HG03460 (cell line): ENCODE measurements around the gene PTTG1IP.
"Not testable (repeated sequence)": the region's sequence is repeated elsewhere in the genome, so short reads cannot be mapped to it uniquely, and the experiment has no call there.

ENCODE experiments used
- ATAC-seq: cut with Tn5 transposase; IDR thresholded peaks from one replicate; pipeline ENCODE4 v1.9.1; 2021; ENCODE audit not compliant: unreplicated experiment

PTTG1IP gene

DNA sequence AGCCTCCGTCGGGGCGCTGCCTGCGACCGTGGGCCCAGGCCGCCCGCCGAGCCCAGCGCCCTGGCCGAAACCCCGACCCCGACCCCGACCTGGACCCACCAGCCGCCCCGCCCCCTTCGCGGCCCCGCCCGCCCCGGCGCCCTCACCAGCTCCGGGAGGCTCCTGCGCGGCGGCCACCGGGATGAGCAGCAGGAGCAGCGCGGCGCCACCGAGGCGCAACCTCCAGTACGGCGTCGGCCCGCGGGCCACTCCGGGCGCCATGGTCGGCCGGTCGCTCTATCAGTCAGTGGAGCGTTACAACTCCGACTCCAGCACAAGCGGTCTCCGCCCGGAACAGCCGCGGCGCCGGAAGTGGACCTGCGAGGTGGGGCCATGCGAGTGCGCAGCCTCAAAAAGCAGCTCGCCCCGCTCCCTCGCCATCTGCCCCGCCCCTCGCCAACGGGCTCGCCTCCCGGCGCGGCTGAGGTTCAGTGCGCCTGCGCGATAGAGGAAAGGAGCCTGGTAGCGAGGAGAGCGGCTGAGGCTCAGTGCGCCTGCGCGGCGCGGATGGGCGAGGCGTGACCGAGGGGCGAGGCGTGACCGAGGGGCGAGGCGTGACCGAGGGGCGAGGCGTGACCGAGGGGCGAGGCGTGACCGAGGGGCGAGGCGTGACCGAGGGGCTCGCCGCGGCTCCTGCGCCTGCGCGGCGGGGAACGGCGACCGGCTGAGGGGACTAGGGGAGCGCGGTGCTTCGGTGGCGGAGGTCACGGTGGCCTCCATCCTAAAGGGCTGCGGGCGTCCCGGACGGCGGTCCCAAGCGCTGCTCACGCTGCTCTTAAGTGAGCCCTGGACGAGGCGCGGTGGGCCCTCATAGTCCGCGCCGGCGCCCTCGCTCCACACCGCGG, at the start of gene PTTG1IP:
TSS of gene PTTG1IP (minus strand) at position 335 of the 884 bp plus-strand sequence. CDS start at position 261, 74 bp downstream.
- ATAC-seq: peak; percentile 63

DNA sequence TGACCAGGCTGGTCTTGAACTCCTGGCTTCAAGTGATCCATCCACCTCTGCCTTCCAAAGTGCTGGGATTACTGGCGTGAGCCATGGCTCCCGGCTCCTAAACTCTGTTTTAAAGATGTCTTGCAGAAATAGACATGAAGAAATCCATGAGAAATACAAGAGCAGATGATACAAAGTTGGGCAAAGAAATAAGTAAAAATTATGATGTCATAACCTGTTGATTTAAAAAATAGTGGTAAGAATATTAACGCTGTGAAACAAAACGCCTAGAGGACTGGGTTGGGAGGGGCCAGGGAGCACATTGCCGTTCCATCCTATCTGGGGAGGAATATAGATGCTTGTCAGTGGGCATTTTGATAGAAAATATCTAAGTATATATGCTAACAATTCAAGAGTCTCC, 48.4 kb upstream of the PTTG1IP start:
- ATAC-seq: no peak

- peak; percentile 65 for ATAC-seq
Measured at GRCh38 chr21:44920694-44921604, 47.5 kb upstream of the PTTG1IP start, which contains the start of gene ITGB2. TSS of gene ITGB2 (minus strand) at chr21:44920899. CDS start at chr21:44910782, 10,117 bp downstream.

- ATAC-seq: no peak
Measured at GRCh38 chr21:44919913-44920693, 46.6 kb upstream of the PTTG1IP start.

DNA sequence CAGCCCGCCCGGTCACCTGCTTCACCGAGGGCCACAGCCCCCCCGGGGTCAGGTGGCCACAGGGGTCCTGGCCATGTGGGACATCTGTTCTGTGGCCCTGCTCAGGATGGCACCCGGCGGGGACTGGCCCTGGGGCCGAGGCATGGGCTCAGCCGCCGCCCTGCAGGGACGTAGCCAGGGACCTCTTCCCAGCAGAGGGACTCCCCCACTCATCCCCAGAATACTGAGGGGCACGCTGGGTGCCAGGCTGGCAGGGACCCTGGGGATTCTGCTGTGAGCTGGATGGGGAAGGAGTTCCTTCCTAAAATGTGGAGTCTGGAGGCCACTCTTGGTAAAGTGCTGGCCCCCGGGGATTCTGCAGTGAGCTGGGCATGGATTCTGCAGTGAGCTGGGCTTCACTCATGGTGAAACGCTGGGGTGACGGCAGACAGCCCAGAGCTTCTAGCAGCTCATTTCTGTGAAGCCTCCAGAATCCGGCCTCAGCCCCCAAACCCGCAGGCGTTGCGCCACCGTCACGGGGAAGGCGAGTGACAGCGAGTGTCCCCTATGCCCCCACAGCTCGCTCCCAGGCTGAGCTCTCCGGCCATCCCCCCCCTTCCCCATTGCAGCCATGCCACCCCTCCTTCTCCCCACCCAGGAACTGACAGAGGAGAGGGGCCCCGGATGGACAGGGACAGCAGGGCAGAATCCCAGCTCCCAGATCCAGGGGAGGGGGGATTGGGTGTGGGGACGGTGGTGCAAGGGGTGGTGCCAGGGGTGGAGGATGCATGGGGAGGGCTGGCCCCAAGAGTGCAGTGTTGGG, 45.8 kb upstream of the PTTG1IP start:
- ATAC-seq: no peak

DNA sequence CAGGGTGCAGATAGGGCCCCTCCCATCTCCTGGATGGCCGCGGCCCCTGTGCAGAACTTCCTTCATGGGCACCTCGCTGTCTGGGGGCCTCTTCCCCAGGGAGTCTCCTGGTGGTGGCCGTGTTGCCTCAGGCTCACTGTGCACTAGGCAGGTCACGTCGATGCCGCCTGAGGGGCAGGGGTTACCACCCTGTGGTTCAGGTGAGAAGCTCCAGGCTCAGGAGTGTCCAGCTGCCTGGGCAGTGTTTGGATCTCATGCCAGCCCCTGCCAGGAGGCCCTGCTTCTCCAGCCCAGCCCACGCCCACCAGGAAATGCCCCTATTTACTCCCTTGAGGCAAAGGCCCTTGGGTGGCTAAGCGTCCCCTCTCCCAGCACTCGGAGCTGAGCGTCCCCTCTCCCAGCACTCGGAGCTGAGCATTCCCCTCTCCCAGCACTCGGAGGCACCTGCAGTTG, 45.1 kb upstream of the PTTG1IP start:
- no peak for ATAC-seq

DNA sequence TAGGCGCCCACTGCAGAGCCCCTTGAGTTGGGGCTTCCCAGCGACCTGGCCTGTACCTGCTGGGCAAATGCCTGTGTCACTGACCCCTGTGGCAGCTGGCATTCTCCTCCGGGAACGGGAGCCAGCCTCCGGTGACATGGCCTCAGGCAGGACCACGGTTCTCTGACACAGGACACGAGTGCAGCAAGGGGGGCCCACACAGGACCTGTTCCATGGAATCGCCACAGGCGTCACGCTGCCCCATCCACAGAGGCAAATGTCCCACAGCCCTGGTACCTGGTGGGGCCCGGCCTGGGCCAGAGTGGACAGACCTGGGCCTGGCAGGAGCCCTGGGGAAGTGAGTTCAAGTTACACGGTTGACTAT, 44.6 kb upstream of the PTTG1IP start:
- no peak for ATAC-seq

GRCh38 chr21:44917446-44918106, 44.1 kb upstream of the PTTG1IP start:
- no peak for ATAC-seq

DNA sequence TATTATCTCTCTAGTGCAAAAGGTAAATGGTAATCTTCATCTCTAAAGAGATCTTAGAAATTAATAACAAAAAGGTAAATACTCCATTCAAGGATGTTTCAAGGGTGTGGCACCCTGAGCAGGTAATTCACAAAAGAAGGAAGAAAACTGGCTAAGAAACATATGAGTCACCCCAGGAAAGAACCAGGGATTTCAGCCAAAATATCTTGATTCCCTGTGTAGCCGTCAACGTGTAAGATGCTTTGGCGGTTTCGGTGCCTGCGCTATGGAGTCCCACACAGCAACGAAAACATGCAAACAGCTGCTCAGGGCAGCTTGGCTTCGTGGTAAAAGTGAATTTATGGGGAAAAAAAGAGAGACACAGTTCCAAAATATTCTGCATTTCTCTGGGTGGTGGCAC, 43.5 kb upstream of the PTTG1IP start:
- no peak for ATAC-seq

DNA sequence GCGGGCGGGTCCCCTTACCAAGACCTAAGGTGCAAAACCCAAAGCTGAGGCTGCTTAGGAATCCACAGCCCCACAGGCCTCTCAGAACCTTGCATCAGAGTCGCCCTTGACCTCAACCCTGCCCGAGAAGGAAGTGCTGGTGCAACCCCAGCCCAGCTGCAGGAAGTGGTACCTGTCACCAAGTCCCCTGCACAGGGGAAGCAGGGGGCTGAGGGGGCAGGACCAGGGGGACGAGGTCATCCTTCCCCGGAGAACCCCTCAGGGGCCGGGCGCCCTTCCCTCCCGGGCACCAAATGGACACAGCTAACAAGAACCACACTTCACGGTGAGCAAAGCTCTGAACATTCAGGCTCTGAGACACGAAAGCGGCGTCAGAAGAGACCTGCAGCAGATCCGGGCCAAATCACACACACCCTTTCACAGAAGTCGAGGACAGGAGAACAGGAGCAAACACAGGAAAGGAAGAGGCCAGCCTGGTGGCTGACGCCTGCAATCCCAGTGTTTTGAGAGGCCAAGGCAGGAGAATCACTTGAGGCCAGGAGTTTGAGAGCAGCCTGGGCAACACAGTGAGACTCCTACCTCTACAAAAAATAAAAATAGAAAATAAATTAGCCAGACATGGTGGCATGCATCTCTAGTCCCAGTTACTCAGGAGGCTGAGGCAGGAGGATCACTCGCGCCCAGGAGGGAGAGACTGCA, 40.8 kb upstream of the PTTG1IP start:
- ATAC-seq: peak; percentile 79

- no peak for ATAC-seq
Measured at GRCh38 chr21:44913425-44914175, 40.1 kb upstream of the PTTG1IP start.

DNA sequence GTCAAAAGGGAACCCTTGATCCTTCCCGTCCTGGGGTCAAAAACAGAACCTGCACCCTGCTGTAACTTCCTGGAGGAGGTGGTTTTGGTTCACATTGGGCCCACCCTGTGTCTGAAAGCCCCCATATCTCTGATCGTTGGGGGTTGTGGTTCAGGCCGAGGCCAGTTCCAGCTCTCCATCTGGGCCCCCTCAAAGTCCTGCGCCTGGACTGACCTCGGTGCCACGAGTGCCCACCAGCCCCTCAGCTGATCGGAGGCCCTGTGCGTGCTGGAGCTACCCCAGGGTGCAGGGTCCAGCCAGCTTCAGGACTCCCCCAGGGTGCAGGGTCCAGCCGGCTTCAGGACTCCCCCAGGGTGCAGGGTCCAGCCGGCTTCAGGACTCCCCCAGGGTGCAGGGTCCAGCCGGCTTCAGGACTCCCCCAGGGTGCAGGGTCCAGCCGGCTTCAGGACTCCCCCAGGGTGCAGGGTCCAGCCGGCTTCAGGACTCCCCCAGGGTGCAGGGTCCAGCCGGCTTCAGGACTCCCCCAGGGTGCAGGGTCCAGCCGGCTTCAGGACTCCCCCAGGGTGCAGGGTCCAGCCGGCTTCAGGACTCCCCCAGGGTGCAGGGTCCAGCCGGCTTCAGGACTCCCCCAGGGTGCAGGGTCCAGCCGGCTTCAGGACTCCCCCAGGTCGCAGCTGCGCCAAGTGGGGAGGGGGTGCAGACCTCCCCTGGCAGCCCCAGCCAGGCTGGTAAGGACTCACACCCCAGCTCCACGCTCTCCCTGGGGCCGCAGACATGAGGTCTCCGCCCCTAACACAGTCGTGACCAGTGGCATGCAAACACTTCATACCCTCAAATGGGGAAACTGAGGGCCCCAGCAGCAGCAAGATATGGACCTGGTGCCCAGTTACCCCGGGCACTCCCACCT, 39.3 kb upstream of the PTTG1IP start:
- ATAC-seq: not testable (repeated sequence)

GRCh38 chr21:44912158-44912473, 38.6 kb upstream of the PTTG1IP start:
- no peak for ATAC-seq

- ATAC-seq: no peak
Measured at GRCh38 chr21:44911384-44912157, 38.1 kb upstream of the PTTG1IP start.

DNA sequence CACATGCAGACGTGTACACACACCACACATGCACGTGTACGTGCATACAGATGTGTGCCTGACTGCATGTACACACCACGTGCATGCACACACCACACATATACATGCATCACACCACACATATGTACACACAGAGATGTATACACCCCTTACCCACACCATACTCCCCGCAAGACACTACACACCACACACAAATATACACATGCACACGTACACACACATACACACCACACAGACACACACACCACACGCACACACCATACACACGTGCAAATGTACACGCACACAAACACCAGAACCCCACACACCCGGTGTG, 37.5 kb upstream of the PTTG1IP start:
- no peak for ATAC-seq

DNA sequence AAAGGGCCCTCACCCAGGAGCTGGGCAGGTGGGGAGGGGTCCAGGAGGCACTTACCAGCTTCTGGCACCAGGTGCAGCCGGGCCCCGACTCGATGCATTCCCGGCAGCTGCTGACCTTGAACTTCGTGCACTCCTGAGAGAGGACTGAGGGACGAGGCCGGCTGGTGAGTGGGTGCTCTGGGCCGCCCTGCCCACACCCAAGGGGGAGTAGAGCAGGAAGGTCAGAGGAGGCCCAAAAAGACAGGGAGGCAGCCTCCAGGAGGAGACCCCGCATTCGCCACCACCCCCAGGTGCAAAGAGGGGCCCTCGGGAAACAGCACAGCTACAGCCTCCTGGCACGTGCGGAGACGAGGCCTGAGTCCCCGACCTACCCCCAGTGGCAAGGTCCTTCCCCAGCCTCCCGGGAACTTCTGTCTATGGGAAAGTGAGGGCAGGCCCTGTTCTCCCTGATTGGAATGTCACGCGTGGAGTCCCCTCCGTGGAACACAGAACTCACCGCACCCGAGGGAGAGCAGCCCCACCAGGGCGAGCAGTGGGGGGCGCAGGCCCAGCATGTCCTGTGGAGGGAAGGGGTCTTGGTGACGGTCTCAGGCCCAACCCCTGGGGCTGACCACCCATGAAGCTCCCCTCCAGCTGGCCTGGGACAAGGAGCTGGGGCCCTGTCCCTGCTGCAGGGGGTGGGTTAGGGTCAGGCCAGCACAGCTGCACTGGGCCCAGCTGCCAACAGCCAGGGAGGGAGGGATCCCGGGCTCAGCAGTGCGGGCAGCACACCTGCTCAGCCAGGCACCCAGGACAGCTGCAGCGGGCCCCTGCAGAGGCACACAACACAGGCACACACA, 37.0 kb upstream of the PTTG1IP start:
- no peak for ATAC-seq
